ENCODE results near the gene SLC7A8. TPM values are rescaled to one million over a fixed set of nuclear protein-coding genes. Genes with fewer than 3 reads are reported as not detected.

The SLC7A8 gene
- total and polyA plus RNA-seq, 2 of the 4 experiments (the other 2 are of a cell fraction) = 0.31 TPM; not detected in 1

- Histone ChIP-seq H3K56ac (ENCODE audit: extremely low read depth, insufficient read depth, low read length) (no peak overlapping the region), H3K18ac (ENCODE audit: low read depth, low read length) (no peak overlapping the region), H3K79me1 (ENCODE audit: low read depth in 1 of 2, low read length in 2 of 2) (no peaks in the 10 kb centered on the region), H2BK20ac (ENCODE audit: low read depth, low read length) (no peak overlapping the region), H3K4ac (ENCODE audit: low read depth, low read length) (no peak overlapping the region), H3K4me1 (ENCODE audit: control insufficient read depth, insufficient read depth, low read length) (peaks cover 7% of the 10 kb centered on the region), H4K5ac (ENCODE audit: low read depth, low read length) (no peak overlapping the region), H2AK5ac (ENCODE audit: low read depth, low read length) (no peak overlapping the region), H4K8ac (ENCODE audit: low read depth in 2 of 2, low read length in 2 of 2) (no peak overlapping the region), H3K9me3 (ENCODE audit: control insufficient read depth, insufficient read depth, low read length) (no peaks in the 10 kb centered on the region), H3K27me3 (ENCODE audit: control insufficient read depth, insufficient read depth, low read length) (peaks cover 16% of the 10 kb centered on the region), H3K36me3 (ENCODE audit: control insufficient read depth, insufficient read depth, low read length) (no peaks in the 10 kb centered on the region), H2BK120ac (ENCODE audit: low read depth, low read length) (no peak overlapping the region), H3K9me1 (ENCODE audit: insufficient read depth, low read length) (0 out of 2 replicates have a peak, but pooled peaks cover 3% of the 10 kb centered on the region), H2BK15ac (ENCODE audit: low read depth, low read length) (no peak overlapping the region), H2BK5ac (ENCODE audit: low read depth, low read length, poor library complexity, severe bottlenecking) (no peak overlapping the region), H3K9ac (ENCODE audit: low read depth, low read length) (no peak overlapping the region), H3K4me2 (ENCODE audit: low read depth, low read length) (no peak overlapping the region), H2AK9ac (replicated peaks; ENCODE audit: low read depth, low read length, poor library complexity) (no peak overlapping the region), H3K4me3 (ENCODE audit: insufficient read depth, low read depth, low read length) (no peak overlapping the region), H4K91ac (ENCODE audit: insufficient read depth, low read depth, low read length) (no peak overlapping the region), H2AFZ (replicated peaks; ENCODE audit: low read length, poor library complexity) (no peak overlapping the region), H4K20me1 (ENCODE audit: insufficient read depth, low read length) (no peaks in the 10 kb centered on the region), H3K23ac (ENCODE audit: low read depth, low read length) (no peak overlapping the region), H3K14ac (replicated peaks; ENCODE audit: low read depth, low read length) (no peak overlapping the region), H3K27ac (ENCODE audit: insufficient read depth, low read length) (no peak overlapping the region)
- intact Hi-C loops (cut with micrococcal nuclease) = no loop called here
- no CpG with 5 or more reads among the region's 2 CpGs for WGBS, 2 experiments (ENCODE audit: extremely low coverage in 2 of 2, insufficient read length in 1 of 2)
- DNase-seq (no peak), ATAC-seq (ENCODE audit: low read depth) (no peak)
- POLR2A ChIA-PET (ENCODE audit: unreplicated experiment) = no interaction called here
- in situ Hi-C loops (cut with MboI; ENCODE audit: low sequenced_read_pairs) = no loop called here
- CTCF ChIA-PET = interaction anchor here (1.0 to 2.0 kb wide), 2 partner anchors 26 to 38 kb away, joined by 3 to 5 read pairs; no protein-coding TSS in a partner anchor
- dilution Hi-C loops (cut with HindIII; ENCODE audit: low sequenced_read_pairs, unreplicated experiment) = no loop called here
- no peak for TF ChIP-seq FOS (IDR thresholded peaks at IDR 0.05; ENCODE audit: low read depth, low read length)
- no peak for TF ChIP-seq CHD1 (IDR thresholded peaks at IDR 0.05; ENCODE audit: low read depth, low read length)
- TF ChIP-seq RAD21 (IDR thresholded peaks at IDR 0.05; ENCODE audit: low read length) = no peak
- no peak for TF ChIP-seq USF2 (IDR thresholded peaks at IDR 0.05; ENCODE audit: low read depth, low read length)
- TF ChIP-seq MAFK (IDR thresholded peaks at IDR 0.05; ENCODE audit: low read depth, low read length) = no peak
- TF ChIP-seq MAZ (IDR thresholded peaks at IDR 0.05; ENCODE audit: borderline replicate concordance, low read depth, low read length) = no peak
- no peak for TF ChIP-seq RCOR1 (IDR thresholded peaks at IDR 0.05; ENCODE audit: insufficient replicate concordance, low read length)
- TF ChIP-seq CTCF (conservative IDR thresholded peaks at IDR 0.05; ENCODE audit: low read depth, low read length) = no peak
- BruUV-seq (replicated peaks) = no TSS peak
These were observed 24.7 kb downstream of the SLC7A8 start for GRCh38 chr14:23158779-23159178.

Measured in IMR-90 (cell line).